H9 (cell line): ENCODE results near the gene GPR153. TPM values are rescaled to one million over a fixed set of nuclear protein-coding genes. Genes with fewer than 3 reads are reported as not detected.

Experiments used
- DNase-seq: peaks from one replicate; pipeline ENCODE4 v3.0.0-alpha.2; 2017
- H2AFZ ChIP-seq: one replicate; pipeline ENCODE4 v1.6.1; 2013; ENCODE audit warnings: mild to moderate bottlenecking, low read length, control low read depth, moderate library complexity
- H2AK5ac ChIP-seq: 2 replicates; pipeline ENCODE4 v1.6.1; 2013; ENCODE audit warnings: low read length, control low read depth, mixed read lengths; ENCODE audit not compliant: insufficient read length
- H2BK120ac ChIP-seq: one replicate; pipeline ENCODE4 v1.6.1; 2013; ENCODE audit warnings: low read depth, mild to moderate bottlenecking, low read length, control low read depth, inconsistent platforms; ENCODE audit not compliant: poor library complexity, severe bottlenecking
- H2BK12ac ChIP-seq: 2 replicates; pipeline ENCODE4 v1.6.1; 2013; ENCODE audit warnings: low read length, control low read depth, mixed read lengths, low read depth; ENCODE audit not compliant: insufficient read length
- H2BK15ac ChIP-seq: 2 replicates; pipeline ENCODE4 v1.6.1; 2013; ENCODE audit warnings: low read depth, low read length, control low read depth
- H2BK20ac ChIP-seq: one replicate; pipeline ENCODE4 v1.6.1; 2013; ENCODE audit warnings: low read depth, mild to moderate bottlenecking, low read length, control low read depth, inconsistent platforms; ENCODE audit not compliant: poor library complexity, severe bottlenecking
- H2BK5ac ChIP-seq: 2 replicates; pipeline ENCODE4 v1.6.1; 2013; ENCODE audit warnings: low read length, control low read depth, mixed read lengths; ENCODE audit not compliant: insufficient read length
- H3K14ac ChIP-seq: 2 replicates; pipeline ENCODE4 v1.6.1; 2013; ENCODE audit warnings: low read length, control low read depth; ENCODE audit not compliant: insufficient read depth
- H3K18ac ChIP-seq: 2 replicates; pipeline ENCODE4 v1.6.1; 2013; ENCODE audit warnings: low read depth, mild to moderate bottlenecking, mixed read lengths, low read length, control low read depth; ENCODE audit not compliant: insufficient read length
- H3K23ac ChIP-seq: 2 replicates; pipeline ENCODE4 v1.6.1; 2013; ENCODE audit warnings: low read length, control low read depth, mixed read lengths, low read depth; ENCODE audit not compliant: insufficient read length
- H3K23me2 ChIP-seq: 2 replicates; pipeline ENCODE4 v1.6.1; 2013; ENCODE audit warnings: low read depth, mild to moderate bottlenecking, mixed read lengths, low read length, control low read depth; ENCODE audit not compliant: insufficient read length, poor library complexity, severe bottlenecking
- H3K27ac ChIP-seq: 2 replicates; pipeline ENCODE4 v1.5.1; 2013; ENCODE audit warnings: low read length, control low read depth, mixed read lengths, low read depth; ENCODE audit not compliant: insufficient read length
- H3K27me3 ChIP-seq: 2 replicates; pipeline ENCODE4 v1.6.1; 2013; ENCODE audit warnings: low read length, control low read depth, inconsistent platforms; ENCODE audit not compliant: insufficient read depth
- H3K4ac ChIP-seq: 2 replicates; pipeline ENCODE4 v1.6.1; 2013; ENCODE audit warnings: low read depth, mild to moderate bottlenecking, control low read depth, inconsistent platforms, low read length, moderate library complexity
- H3K4me1 ChIP-seq: 2 replicates; pipeline ENCODE4 v1.6.1; 2013; ENCODE audit warnings: low read length, control low read depth, inconsistent platforms; ENCODE audit not compliant: insufficient read depth
- H3K4me2 ChIP-seq: 2 replicates; pipeline ENCODE4 v1.6.1; 2013; ENCODE audit warnings: low read length, control low read depth, mixed read lengths; ENCODE audit not compliant: insufficient read length, insufficient read depth
- H3K56ac ChIP-seq: 2 replicates; pipeline ENCODE4 v1.6.1; 2013; ENCODE audit warnings: low read depth, mild to moderate bottlenecking, mixed read lengths, low read length, control low read depth; ENCODE audit not compliant: insufficient read length
- H3K79me1 ChIP-seq: 2 replicates; pipeline ENCODE4 v1.6.1; 2013; ENCODE audit warnings: low read depth, mild to moderate bottlenecking, moderate library complexity, low read length, control low read depth, inconsistent platforms; ENCODE audit not compliant: insufficient read depth, poor library complexity, severe bottlenecking
- H3K79me2 ChIP-seq: 2 replicates; pipeline ENCODE4 v1.6.1; 2013; ENCODE audit warnings: low read length, control low read depth, inconsistent platforms; ENCODE audit not compliant: insufficient read depth
- H3K9ac ChIP-seq: 2 replicates; pipeline ENCODE4 v1.6.1; 2013; ENCODE audit warnings: low read length, control low read depth, mixed read lengths; ENCODE audit not compliant: insufficient read length; ENCODE audit errors: extremely low read depth
- H3K9me3 ChIP-seq: one replicate; pipeline ENCODE4 v1.6.1; 2013; ENCODE audit warnings: low read depth, low read length, inconsistent platforms; ENCODE audit not compliant: control insufficient read depth
- H3T11ph ChIP-seq: one replicate; pipeline ENCODE4 v1.6.1; 2013; ENCODE audit warnings: mild to moderate bottlenecking, low read length, control low read depth, inconsistent platforms
- H4K20me1 ChIP-seq: one replicate; pipeline ENCODE4 v1.6.1; 2013; ENCODE audit not compliant: control insufficient read depth, insufficient read length, insufficient read depth
- H4K5ac ChIP-seq: 2 replicates; pipeline ENCODE4 v1.6.1; 2013; ENCODE audit warnings: low read depth, mild to moderate bottlenecking, mixed read lengths, low read length, control low read depth; ENCODE audit not compliant: insufficient read length
- H4K8ac ChIP-seq: replicated peaks from 2 replicates; pipeline ENCODE4 v1.6.1; 2013; ENCODE audit warnings: low read length, control low read depth, mixed read lengths, low read depth; ENCODE audit not compliant: insufficient read length
- H4K91ac ChIP-seq: 2 replicates; pipeline ENCODE4 v1.6.1; 2013; ENCODE audit warnings: low read depth, mild to moderate bottlenecking, moderate library complexity, mixed read lengths, low read length, control low read depth; ENCODE audit not compliant: insufficient read length
- H3K27ac Mint-ChIP-seq, 3 experiments: 2 replicates in 2 of 3; 3 replicates in 1 of 3; pipeline ENCODE4 v1.8.0; 2020 to 2021; ENCODE audit warnings: mixed read lengths in 3 of 3, mild to moderate bottlenecking in 1 of 3, moderate library complexity in 1 of 3
- H3K27me3 Mint-ChIP-seq: 2 replicates; pipeline ENCODE4 v1.8.0; 2021; ENCODE audit warnings: low read depth, mild to moderate bottlenecking, moderate library complexity, mixed read lengths
- H3K36me3 Mint-ChIP-seq, 3 experiments: 2 replicates in 2 of 3; 3 replicates in 1 of 3; pipeline ENCODE4 v1.8.0; 2020 to 2021; ENCODE audit warnings: low read depth in 3 of 3, mixed read lengths in 3 of 3; ENCODE audit not compliant: insufficient read depth in 1 of 3
- H3K4me1 Mint-ChIP-seq, 2 experiments: 2 replicates each; pipeline ENCODE4 v1.8.0; 2020; ENCODE audit warnings: mixed read lengths in 2 of 2
- H3K4me3 Mint-ChIP-seq, 2 experiments: 2 replicates in 1 of 2; 3 replicates in 1 of 2; pipeline ENCODE4 v1.8.0; 2020 to 2021; ENCODE audit warnings: mild to moderate bottlenecking in 2 of 2, mixed read lengths in 2 of 2, moderate library complexity in 1 of 2
- H3K9me3 Mint-ChIP-seq, 2 experiments: 2 replicates in 1 of 2; 3 replicates in 1 of 2; pipeline ENCODE4 v1.8.0; 2020; ENCODE audit warnings: mild to moderate bottlenecking in 2 of 2, mixed read lengths in 2 of 2, moderate library complexity in 1 of 2
- CTCF ChIP-seq: fragments of 200-600 bp; sonication (generic); conservative IDR thresholded peaks from 3 replicates; pipeline ENCODE4 v1.8.0; 2021; ENCODE audit warnings: antibody characterized with exemption, mild to moderate bottlenecking
- WGBS: extraction: QIAGEN DNeasy Blood & Tissue Kit; methylation state at CpG from one replicate; pipeline ENCODE4 v1.1.7; 2013; ENCODE audit warnings: missing lambda C conversion rate, low lambda C conversion rate, mixed read lengths; ENCODE audit not compliant: insufficient read length; ENCODE audit errors: extremely low coverage; 5-methylcytosine and 5-hydroxymethylcytosine counted together
- total RNA-seq: library from RNA; stranded (reverse); gene quantifications from 2 replicates; pipeline ENCODE4 v1.2.1, GENCODE V29; 2021

GPR153 gene
- total RNA-seq, 1 experiment from 2014 or later, result 8.9 TPM

GRCh38 chr1:6233376-6233775 is 27.5 kb downstream of the GPR153 start:
- Histone ChIP-seq H3K18ac (no peak overlapping the region), H4K20me1 (no peaks in the 10 kb centered on the region), H3K9me3 (no peaks in the 10 kb centered on the region), H2BK20ac (no peak overlapping the region), H3K14ac (no peak overlapping the region), H3K4ac (no peak overlapping the region), H2BK12ac (no peak overlapping the region), H2AK5ac (no peak overlapping the region), H4K91ac (no peak overlapping the region), H3K56ac (no peak overlapping the region), H2AFZ (no peak overlapping the region), H3T11ph (no peak overlapping the region), H3K9ac (no peak overlapping the region), H3K79me1 (peaks cover 11% of the 10 kb centered on the region), H2BK120ac (no peak overlapping the region), H3K23ac (no peak overlapping the region), H3K79me2 (peaks cover 6% of the 10 kb centered on the region; the same call in 1 of the 2 replicates), H3K27ac (no peak overlapping the region), H3K23me2 (peaks cover 10% of the 10 kb centered on the region), H2BK15ac (no peak overlapping the region), H2BK5ac (no peak overlapping the region), H3K4me2 (no peak overlapping the region), H3K27me3 (no peaks in the 10 kb centered on the region), H4K5ac (no peak overlapping the region), H3K4me1 (peaks cover under 1% of the 10 kb centered on the region; the same call in 1 of the 2 replicates), H4K8ac (no peak overlapping the region)
- Mint-ChIP-seq H3K27me3 (no peaks in the 10 kb centered on the region), H3K4me1 (peaks cover 15 to 26% of the 10 kb centered on the region in 2 experiments), H3K9me3 (no peaks in the 10 kb centered on the region; a peak in 1 of 5 replicates), H3K36me3 (peaks cover 29 to 57% (median 47%) of the 10 kb centered on the region in 3 experiments; a peak in 6 of 7 replicates), H3K27ac (no peak overlapping the region), H3K4me3 (peak overlapping the region in 1 of 2 experiments; percentile 1; a peak in 1 of 5 replicates)
- DNase-seq, result no peak
- no CpG with 5 or more reads among the region's 1 CpG for WGBS
- no peak for TF ChIP-seq CTCF
